HG02870 (cell line): ENCODE measurements around the gene STAB1.

Source experiments
- ATAC-seq: cut with Tn5 transposase; IDR thresholded peaks from one replicate; pipeline ENCODE4 v1.9.1; 2021; ENCODE audit warnings: mild to moderate bottlenecking, moderate library complexity; ENCODE audit not compliant: unreplicated experiment

The STAB1 gene

DNA sequence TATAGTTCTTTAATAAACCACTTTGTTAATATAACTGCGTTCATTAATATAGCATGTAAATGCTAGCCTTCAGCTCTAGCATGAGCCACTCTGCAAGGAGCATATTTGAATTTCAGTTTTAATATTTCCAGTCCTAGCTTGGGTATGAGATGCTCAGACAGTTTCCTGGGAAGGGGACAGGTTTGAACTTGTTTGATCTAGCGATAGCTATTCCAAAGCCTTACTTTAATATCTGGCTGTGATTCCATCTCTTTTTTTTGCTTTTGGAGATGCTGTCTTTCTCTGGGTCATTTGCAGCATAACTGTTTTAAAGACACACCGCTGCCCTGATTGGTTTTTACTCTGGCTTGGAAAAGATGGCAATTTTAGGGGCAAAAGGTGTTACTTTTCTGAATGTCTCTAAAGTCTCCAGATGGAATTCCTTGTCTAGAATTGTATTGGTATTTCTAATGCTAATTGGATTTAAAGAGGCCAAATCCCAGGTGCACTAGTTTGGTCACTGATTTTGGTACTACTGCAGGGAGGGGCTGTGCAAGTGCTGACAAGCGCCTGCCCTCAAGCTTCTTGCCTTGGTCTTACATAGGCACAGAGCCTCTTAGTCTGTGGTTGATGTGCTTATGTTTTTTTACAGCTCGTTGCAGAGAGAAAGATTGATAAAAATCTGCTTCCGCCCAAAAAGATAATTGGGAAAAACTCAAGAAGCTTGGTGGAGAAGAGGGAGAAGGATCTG, 36.9 kb upstream of the STAB1 start:
- ATAC-seq = no peak

GRCh38 chr3:52458770-52459545, 36.2 kb upstream of the STAB1 start:
- no peak for ATAC-seq

DNA sequence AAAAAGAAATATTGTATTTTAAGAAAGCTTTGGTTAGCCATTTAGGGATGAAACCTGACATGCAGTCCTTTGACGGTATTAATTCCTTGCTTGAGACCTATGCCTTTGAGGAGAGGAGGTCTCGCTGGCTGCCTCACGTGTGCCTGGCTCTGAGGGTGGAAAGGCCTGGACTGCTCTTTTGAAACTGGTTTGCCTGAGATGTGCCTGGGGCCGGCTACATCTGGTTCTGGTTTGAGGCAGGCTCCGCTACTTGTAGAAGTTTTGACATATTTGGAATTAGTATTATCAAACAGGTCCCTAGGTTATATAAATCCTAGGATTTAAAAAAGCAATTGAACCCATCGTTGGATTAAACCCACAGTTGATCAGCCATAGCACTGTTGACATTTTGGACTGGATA, 33.3 kb upstream of the STAB1 start:
- no peak for ATAC-seq

GRCh38 chr3:52463416-52463815, 31.7 kb upstream of the STAB1 start:
- no peak for ATAC-seq

DNA sequence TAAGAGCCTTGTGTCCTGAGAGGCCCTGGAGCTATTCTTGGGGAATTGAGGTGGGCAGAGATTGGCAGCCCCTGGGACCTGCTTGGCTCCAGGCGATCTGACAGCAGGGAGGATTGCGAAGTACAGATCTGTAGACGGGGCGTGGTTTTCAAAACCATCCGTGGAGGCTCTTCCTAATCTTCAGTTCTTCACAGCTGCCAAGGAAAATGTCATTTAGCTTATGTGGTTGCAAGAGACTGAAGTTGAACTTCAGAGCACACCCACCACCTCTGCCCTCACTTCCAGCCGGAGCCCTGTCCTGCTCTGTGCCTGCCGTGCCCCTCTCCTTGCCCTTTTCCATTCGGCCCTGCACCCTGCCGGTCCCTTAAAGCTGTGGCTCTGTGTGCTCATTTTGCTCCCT, 26.8 kb upstream of the STAB1 start:
- no peak for ATAC-seq

DNA sequence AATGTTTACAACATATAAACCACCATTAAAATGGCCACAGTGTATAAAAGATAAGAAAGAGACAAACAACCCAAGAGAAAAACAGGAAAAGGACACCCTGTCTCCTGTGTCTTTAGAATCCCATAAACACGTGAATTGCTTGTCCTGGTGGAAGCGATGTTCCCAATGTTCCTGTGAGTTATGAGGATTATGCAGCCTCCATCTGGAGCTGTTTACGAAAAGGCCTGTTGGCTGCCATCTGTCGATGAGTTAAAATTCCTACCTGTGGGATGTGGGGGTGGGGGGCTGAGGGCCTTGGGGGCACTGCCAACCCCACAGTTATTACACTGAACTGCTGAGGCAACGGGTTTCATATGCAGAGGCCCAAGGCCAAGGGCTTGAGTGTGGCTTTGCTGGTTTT, 26.1 kb upstream of the STAB1 start:
- ATAC-seq = no peak

DNA sequence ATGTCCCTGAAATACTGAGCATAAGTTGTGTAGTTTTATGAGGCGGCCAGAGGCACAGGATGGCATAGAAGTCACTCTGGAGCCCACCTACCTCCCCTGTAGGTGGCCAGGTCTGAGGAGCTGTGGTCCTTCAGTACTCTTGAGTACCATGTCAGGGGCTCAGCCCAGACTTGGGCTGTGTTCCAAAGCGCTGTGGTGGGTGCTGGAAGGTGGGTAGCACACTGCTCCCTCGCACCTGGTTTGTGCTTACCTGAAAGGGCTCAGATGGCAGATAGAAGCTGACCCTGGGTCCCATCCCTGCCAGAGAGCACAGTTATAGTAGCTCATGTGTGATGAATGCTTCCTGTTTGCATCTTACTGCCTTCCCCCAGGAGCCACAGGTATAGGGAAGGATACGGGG, 24.2 kb upstream of the STAB1 start:
- ATAC-seq = no peak

DNA sequence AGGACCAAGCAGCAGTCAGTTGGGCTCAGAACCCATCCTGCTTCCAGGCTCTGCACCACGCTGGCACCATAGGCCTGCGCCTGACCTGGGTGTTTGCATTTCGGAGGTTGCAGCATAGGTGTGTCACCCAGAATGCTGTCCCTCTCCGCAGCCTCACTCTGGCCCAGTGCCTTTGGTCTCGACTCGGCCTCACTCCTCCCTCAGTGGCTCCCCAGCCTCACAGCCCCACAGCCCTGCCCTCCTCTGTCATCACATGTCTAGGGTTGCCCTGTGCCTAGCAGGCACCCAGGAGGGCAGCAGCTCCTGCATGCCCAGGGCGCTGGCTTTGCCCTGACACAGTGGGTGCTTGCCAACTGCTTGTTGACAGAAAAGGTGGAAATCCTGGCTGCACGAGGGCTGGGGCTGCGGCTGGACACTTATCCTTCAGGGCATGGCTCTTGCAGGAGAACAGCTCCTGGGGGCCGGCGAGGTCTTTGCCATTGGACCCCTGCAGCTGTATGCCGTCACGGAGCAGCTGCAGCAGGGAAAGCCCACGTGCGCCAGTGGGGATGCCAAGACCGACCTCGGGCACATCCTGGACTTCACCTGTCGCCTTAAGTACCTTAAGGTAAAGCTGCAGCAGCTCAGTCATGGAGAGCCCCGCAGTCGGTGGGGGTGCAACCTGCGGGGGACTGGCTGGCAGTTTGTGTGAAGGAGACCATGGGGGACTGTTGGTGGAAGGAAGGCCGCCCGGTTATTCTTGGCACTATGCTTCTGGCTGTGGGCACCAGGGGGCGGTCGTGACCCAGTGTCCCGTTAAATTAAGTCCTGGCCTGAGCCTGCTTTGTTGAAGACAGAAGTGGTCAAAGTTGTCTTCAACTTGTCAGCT, 23.5 kb upstream of the STAB1 start:
- ATAC-seq = no peak

- no peak for ATAC-seq
These were observed 22.7 kb upstream of the STAB1 start for GRCh38 chr3:52472239-52473000.

DNA sequence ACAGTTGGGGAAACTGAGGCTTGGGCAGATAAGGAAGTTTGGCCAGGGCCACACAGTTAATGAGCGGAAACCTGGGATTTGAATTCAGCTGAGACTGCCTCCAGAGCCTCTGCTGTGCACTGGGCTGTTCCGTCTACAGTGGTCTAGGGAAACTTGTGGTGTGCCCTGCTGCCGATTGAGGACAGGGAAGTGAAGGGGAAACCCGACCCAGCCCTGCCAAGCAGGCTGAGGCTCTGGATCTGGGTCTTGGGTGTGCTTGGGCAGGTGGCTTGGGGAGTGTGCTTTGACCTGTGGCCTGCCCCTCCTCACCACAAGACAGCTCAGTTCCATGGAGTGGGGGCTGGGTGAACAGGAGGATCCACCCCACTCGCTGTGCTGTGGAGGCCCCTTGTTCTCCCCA, 22.1 kb upstream of the STAB1 start:
- ATAC-seq = no peak

GRCh38 chr3:52477076-52477795, 17.9 kb upstream of the STAB1 start:
- ATAC-seq = no peak

- ATAC-seq = no peak
These were observed 17.4 kb upstream of the STAB1 start for GRCh38 chr3:52477796-52478095.

DNA sequence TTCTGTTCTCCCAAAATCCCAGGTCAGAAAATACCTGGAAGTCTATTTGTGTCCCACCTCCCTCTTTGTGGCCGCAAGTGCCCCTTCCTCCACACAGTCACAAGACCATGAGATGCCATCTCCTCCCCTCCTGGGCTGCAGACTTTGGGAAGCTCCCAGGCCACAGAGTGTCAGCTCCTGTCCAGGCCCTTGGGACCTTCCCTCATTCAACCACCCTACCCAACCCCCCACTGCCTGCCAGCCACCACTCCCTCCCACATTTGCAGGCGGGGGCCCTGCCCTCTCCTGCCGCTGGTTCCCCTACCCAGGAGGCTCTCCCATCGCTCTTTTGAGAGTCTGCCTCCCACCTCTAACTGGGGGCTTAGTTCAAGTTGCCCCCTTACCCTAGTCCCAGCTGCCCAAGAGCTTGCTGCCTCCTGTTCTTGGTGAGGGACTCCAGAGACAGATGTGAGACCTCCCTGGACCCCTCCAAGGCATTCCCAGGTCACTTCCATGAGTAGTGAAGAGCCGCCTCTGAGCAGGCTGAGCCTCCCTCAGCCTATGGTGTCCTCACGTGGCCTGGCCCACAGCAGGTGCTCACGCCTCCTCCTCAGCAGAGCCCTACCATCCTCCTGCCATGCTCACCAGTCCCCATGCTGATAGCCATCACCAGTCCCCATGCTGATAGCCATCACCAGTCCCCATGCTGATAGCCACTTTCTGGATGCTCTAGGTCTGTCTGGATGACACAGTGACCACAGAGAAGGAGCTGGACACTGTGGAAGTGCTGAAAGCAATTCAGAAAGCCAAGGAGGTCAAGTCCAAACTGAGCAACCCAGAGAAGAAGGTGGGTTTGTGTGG, 15.9 kb upstream of the STAB1 start:
- ATAC-seq = no peak

DNA sequence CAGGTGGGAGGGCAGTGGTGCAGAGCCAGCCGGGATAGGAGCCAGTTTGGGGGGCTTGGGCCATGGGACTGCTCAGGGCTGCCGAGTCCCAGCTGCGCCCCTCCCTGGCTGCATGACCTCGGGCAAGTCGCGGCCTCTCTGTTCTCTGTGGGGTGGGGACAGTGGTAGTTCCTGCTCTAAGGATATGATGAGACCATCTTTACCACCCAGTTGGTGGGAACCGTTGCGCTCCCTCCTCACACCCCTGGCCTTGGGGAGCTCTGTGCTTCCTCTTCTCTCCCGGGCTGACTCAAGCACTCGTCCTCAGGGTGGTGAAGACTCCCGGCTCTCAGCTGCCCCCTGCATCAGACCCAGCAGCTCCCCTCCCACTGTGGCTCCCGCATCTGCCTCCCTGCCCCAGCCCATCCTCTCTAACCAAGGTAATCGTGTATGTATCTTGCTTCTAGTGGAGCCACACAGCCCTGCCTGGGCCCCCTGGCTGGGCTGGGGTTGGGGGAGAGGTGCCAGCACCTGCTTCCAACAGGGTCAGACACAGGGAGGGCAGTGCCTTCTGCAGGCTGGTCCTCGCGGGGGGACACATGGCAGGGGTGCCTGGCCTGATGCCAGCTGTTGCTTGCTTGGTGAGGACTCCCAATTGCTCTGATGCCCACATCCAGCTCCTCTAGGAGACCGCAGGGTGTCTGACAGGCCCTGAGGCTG, 15.1 kb upstream of the STAB1 start:
- ATAC-seq = no peak

- no peak for ATAC-seq
These were observed 14.1 kb upstream of the STAB1 start for GRCh38 chr3:52480768-52481715.

DNA sequence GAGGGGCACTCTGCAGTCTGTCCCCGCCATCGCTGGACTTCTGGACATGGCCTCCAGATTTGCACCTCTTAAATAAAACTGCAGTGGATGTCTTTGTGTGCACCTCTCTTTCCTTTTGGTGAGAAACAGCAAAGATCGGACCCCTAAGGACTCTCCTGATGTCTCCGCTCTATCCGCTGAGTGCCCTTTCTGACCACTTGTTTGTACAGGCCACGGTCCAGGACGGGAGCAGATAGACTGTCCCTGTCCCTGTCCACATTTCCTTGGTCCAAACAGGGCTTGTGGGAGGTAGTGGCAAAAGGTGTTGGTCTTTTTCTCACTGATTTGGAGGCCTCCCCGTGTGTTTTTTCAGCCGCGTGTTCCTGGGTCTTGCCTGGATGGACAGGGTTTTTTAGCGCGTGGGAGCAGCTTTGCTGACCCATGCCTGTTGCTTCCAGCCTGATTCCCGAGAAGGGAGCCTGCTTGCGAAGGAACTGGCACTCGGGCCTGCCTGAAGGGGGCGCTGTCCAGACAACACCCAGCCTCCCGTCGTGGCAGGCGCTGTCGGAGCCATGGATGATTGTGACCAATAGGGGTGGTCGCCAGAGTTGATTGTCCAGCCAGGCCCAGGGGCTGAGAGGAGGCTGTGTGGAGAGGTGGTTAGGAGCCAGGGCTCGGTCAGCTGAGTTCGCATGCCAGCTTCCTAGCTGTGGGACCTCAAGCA, 13.2 kb upstream of the STAB1 start:
- ATAC-seq = no peak

- ATAC-seq = no peak
These were observed 12.1 kb upstream of the STAB1 start for GRCh38 chr3:52483081-52483480.
